ENCODE measurements around the gene BCDIN3D. TPM values are rescaled to one million over a fixed set of nuclear protein-coding genes. Genes with fewer than 3 reads are reported as not detected.

The BCDIN3D gene
- total RNA-seq, 1 experiment from 2014 or later: 3.3 TPM

DNA sequence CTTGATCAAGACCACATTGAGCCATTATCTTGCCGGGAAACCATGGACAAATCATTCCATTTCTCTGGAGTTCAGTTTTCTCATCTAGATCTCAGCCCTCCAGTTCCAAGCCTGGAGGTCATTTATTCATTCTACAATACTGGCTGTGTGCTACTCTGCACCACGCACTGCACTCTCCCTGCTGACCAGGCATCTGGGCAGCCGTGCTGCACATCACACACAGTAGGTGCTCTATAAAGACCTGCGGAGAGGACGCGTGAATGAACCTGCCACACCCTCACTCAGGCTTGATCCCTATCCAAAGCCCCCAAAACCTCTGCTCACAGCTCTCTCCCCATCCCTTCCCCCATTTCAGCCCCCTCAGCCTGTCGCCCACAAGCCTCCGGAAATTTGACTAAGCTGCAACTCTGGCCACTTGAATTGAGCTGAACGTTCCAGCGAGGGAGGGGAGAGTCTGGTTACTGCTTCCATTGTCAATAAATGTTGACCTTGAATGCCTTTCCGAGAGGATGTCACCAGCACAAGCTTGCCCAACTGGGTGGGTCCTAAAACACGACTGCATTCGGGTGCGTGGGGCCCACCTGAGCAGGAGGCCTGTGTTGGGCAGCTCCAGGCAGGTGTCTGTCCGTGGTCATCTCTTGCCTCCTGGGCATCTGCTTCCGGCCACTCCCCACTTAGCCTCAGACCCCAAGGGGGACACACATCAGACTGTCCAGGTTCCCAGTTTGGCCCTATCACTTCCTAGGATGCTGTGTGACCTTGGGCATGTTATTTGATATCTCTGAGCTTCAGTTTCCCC lies 43.0 kb upstream of the BCDIN3D start:
- Mint-ChIP-seq H3K36me3 (ENCODE audit: insufficient read depth in 1 of 3, low read depth in 3 of 3) (no peaks in the 10 kb centered on the region), H3K4me3 (peak overlapping the region in 1 of 2 experiments; percentile 6; a peak in 1 of 5 replicates), H3K9me3 (no peaks in the 10 kb centered on the region; a peak in 2 of 5 replicates), H3K4me1 (peaks cover 60 to 64% of the 10 kb centered on the region in 2 experiments), H3K27ac (peak overlapping the region in 1 of 3 experiments; percentile 17; a peak in 1 of 7 replicates), H3K27me3 (ENCODE audit: low read depth) (peaks cover 12% of the 10 kb centered on the region)
- Histone ChIP-seq H3K27me3 (ENCODE audit: insufficient read depth, low read length) (no peaks in the 10 kb centered on the region), H4K8ac (replicated peaks; ENCODE audit: insufficient read length, low read depth, low read length) (no peak overlapping the region), H4K91ac (ENCODE audit: insufficient read length, low read depth, low read length) (no peak overlapping the region), H3K4me1 (ENCODE audit: insufficient read depth, low read length) (peaks cover 6% of the 10 kb centered on the region; the same call in 1 of the 2 replicates), H2AK5ac (ENCODE audit: insufficient read length, low read length) (no peak overlapping the region), H2AFZ (ENCODE audit: low read length) (no peak overlapping the region), H2BK120ac (ENCODE audit: low read depth, low read length, poor library complexity, severe bottlenecking) (no peak overlapping the region), H3K23ac (ENCODE audit: insufficient read length, low read depth, low read length) (no peak overlapping the region), H3K18ac (ENCODE audit: insufficient read length, low read depth, low read length) (no peak overlapping the region), H3T11ph (ENCODE audit: low read length) (no peak overlapping the region), H2BK20ac (ENCODE audit: low read depth, low read length, poor library complexity, severe bottlenecking) (no peak overlapping the region), H2BK5ac (ENCODE audit: insufficient read length, low read length) (no peak overlapping the region), H3K9ac (ENCODE audit: extremely low read depth, insufficient read length, low read length) (no peak overlapping the region), H3K4me2 (ENCODE audit: insufficient read depth, insufficient read length, low read length) (no peak overlapping the region), H3K79me2 (ENCODE audit: insufficient read depth, low read length) (no peaks in the 10 kb centered on the region), H3K79me1 (ENCODE audit: insufficient read depth, low read depth, low read length, poor library complexity, severe bottlenecking) (no peaks in the 10 kb centered on the region), H3K23me2 (ENCODE audit: insufficient read length, low read depth, low read length, poor library complexity, severe bottlenecking) (no peaks in the 10 kb centered on the region), H4K5ac (ENCODE audit: insufficient read length, low read depth, low read length) (no peak overlapping the region), H4K20me1 (ENCODE audit: control insufficient read depth, insufficient read depth, insufficient read length) (no peaks in the 10 kb centered on the region), H3K9me3 (ENCODE audit: control insufficient read depth, low read depth, low read length) (no peaks in the 10 kb centered on the region), H3K14ac (ENCODE audit: insufficient read depth, low read length) (no peak overlapping the region), H2BK15ac (ENCODE audit: low read depth, low read length) (no peak overlapping the region), H2BK12ac (ENCODE audit: insufficient read length, low read depth, low read length) (no peak overlapping the region), H3K4ac (ENCODE audit: low read depth, low read length) (no peak overlapping the region), H3K27ac (ENCODE audit: insufficient read length, low read depth, low read length) (no peak overlapping the region), H3K56ac (ENCODE audit: insufficient read length, low read depth, low read length) (no peak overlapping the region)
- no peak for DNase-seq
- TF ChIP-seq, protein P1, sequence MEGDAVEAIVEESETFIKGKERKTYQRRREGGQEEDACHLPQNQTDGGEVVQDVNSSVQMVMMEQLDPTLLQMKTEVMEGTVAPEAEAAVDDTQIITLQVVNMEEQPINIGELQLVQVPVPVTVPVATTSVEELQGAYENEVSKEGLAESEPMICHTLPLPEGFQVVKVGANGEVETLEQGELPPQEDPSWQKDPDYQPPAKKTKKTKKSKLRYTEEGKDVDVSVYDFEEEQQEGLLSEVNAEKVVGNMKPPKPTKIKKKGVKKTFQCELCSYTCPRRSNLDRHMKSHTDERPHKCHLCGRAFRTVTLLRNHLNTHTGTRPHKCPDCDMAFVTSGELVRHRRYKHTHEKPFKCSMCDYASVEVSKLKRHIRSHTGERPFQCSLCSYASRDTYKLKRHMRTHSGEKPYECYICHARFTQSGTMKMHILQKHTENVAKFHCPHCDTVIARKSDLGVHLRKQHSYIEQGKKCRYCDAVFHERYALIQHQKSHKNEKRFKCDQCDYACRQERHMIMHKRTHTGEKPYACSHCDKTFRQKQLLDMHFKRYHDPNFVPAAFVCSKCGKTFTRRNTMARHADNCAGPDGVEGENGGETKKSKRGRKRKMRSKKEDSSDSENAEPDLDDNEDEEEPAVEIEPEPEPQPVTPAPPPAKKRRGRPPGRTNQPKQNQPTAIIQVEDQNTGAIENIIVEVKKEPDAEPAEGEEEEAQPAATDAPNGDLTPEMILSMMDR (conservative IDR thresholded peaks at IDR 0.05): no peak
- no CpG with 5 or more reads among the region's 16 CpGs for WGBS (ENCODE audit: extremely low coverage, insufficient read length, low lambda C conversion rate)
